CD4-positive, CD25-positive, alpha-beta regulatory T cell (primary cell): ENCODE measurements around the gene DYRK3. TPM values are rescaled to one million over a fixed set of nuclear protein-coding genes. Genes with fewer than 3 reads are reported as not detected.

Source experiments
- ATAC-seq, 2 donors: fragments of 150-1000 bp; cut with Tn5 transposase; one replicate each; pipeline ENCODE4 v1.10.0; 2021; ENCODE audit warnings: low read depth in 2 of 2, moderate number of reproducible peaks in 2 of 2, moderate library complexity in 1 of 2
- DNase-seq, 3 donors: peaks; one replicate each; pipeline versions ENCODE4 v3.0.0 to v3.0.0-alpha.2; 2012 to 2022; ENCODE audit warnings: mixed read lengths in 1 of 3
- H3K27ac ChIP-seq: one replicate; pipeline ENCODE4 v1.7.0; 2013; ENCODE audit warnings: mild to moderate bottlenecking, low read length; ENCODE audit not compliant: insufficient read depth, poor library complexity, severe bottlenecking
- H3K27me3 ChIP-seq: one replicate; pipeline ENCODE4 v1.7.0; 2013; ENCODE audit warnings: low read length; ENCODE audit not compliant: control insufficient read depth, insufficient read depth
- H3K36me3 ChIP-seq: one replicate; pipeline ENCODE4 v1.7.0; 2013; ENCODE audit warnings: mild to moderate bottlenecking, low read length, moderate library complexity; ENCODE audit not compliant: control insufficient read depth, insufficient read depth
- H3K4me1 ChIP-seq: 2 replicates; pipeline ENCODE4 v1.7.0; 2013; ENCODE audit warnings: mild to moderate bottlenecking, low read length; ENCODE audit not compliant: insufficient read depth, control insufficient read depth, poor library complexity, severe bottlenecking
- H3K4me3 ChIP-seq: one replicate; pipeline ENCODE4 v1.7.0; 2013; ENCODE audit warnings: low read depth, mild to moderate bottlenecking, low read length, moderate library complexity
- H3K9me3 ChIP-seq, 2 experiments: 1 replicate in 1 of 2; 2 replicates in 1 of 2; pipeline ENCODE4 v1.7.0; 2013; ENCODE audit warnings: low read length in 2 of 2, mild to moderate bottlenecking in 1 of 2, moderate library complexity in 1 of 2; ENCODE audit not compliant: control insufficient read depth in 2 of 2
- H3K27ac Mint-ChIP-seq, 3 donors: one replicate each; pipeline ENCODE4 v1.8.0; 2020 to 2022; ENCODE audit warnings: mild to moderate bottlenecking in 3 of 3, mixed read lengths in 3 of 3, moderate library complexity in 2 of 3
- H3K27me3 Mint-ChIP-seq: one replicate; pipeline ENCODE4 v1.8.0; 2022; ENCODE audit warnings: mild to moderate bottlenecking, mixed read lengths
- H3K36me3 Mint-ChIP-seq: one replicate; pipeline ENCODE4 v1.8.0; 2020; ENCODE audit warnings: mixed read lengths
- H3K4me1 Mint-ChIP-seq, 4 donors: one replicate each; pipeline ENCODE4 v1.8.0; 2020 to 2022; ENCODE audit warnings: mixed read lengths in 4 of 4, mild to moderate bottlenecking in 1 of 4
- H3K4me3 Mint-ChIP-seq, 4 donors: one replicate each; pipeline ENCODE4 v1.8.0; 2020 to 2022; ENCODE audit warnings: mild to moderate bottlenecking in 4 of 4, mixed read lengths in 4 of 4, moderate library complexity in 3 of 4
- H3K9me3 Mint-ChIP-seq, 7 donors: one replicate each; pipeline ENCODE4 v1.8.0; 2020 to 2022; ENCODE audit warnings: mixed read lengths in 7 of 7, mild to moderate bottlenecking in 3 of 7, moderate library complexity in 2 of 7
- polyA plus RNA-seq, 4 donors: library from polyadenylated mRNA; unstranded; fragments of 300-500 nt; fragmentation: Illumina TruSeq; gene quantifications; one replicate each; pipeline ENCODE4 v1.2.3, GENCODE V29; 2021
- total RNA-seq: library from RNA; stranded (reverse); gene quantifications from one replicate; pipeline ENCODE4 v1.2.3, GENCODE V29; 2022

DYRK3 gene
- total and polyA plus RNA-seq, 5 donors from 2014 or later = 0.32 to 0.67 TPM; not detected in 3

DNA sequence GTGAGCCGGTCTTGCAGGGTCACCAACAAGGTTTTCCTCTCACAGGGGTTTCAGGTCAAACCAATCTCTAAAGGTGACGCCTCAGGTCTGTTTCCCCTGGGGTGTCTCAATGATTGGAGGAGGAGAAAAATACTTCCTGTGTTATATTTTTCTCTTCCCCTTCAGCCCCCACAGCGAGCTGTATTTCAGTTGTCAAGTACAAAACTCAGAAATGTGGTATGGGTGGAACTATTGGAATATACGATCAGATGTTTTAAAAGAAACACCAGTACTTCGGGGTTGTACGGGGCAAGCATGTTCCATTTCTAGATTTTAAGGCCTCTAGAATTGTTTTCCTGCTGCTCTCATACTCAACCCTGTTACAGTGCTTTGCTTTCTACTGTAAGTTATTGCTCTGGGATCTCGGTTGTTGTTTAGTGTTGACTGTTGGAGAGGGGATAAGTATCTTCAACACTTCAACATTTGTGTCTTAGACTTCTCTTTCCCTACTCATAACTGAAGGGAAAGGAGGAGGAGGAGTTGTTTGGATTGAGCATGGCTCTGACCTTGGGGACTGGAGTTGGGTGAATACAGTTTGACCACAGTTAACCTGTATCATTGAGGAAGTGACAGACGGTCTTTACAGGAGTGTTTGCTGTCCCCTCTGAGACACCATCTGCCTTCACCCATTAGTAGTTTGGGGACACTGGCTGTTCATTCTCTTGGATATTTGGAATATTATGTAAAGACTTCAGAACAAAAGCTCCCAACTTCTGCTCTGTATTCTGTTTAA is 51.3 kb downstream of the DYRK3 start:
- H3K36me3 Mint-ChIP-seq = no peaks in the 10 kb centered on the region
- H3K27me3 Mint-ChIP-seq = peaks cover 5% of the 10 kb centered on the region
- peak in 1 of 2 donors; percentile 15 for ATAC-seq
- Histone ChIP-seq H3K9me3 (no peaks in the 10 kb centered on the region), H3K4me3 (peak overlapping the region; percentile 84), H3K36me3 (peaks cover 2% of the 10 kb centered on the region), H3K27ac (peak overlapping the region; percentile 83), H3K4me1 (peaks cover 35% of the 10 kb centered on the region), H3K27me3 (no peaks in the 10 kb centered on the region)
- peak overlapping the region; percentile 97 to 100 (median 100) for H3K4me3 Mint-ChIP-seq
- peaks cover 0 to 2% (median 0%) of the 10 kb centered on the region in 7 donors for H3K9me3 Mint-ChIP-seq
- peak overlapping the region; percentile 98 to 99 (median 99) for H3K27ac Mint-ChIP-seq
- DNase-seq = peak; percentile 11 to 73 (median 40)
- H3K4me1 Mint-ChIP-seq = peaks cover 17 to 58% (median 42%) of the 10 kb centered on the region in 4 donors

DNA sequence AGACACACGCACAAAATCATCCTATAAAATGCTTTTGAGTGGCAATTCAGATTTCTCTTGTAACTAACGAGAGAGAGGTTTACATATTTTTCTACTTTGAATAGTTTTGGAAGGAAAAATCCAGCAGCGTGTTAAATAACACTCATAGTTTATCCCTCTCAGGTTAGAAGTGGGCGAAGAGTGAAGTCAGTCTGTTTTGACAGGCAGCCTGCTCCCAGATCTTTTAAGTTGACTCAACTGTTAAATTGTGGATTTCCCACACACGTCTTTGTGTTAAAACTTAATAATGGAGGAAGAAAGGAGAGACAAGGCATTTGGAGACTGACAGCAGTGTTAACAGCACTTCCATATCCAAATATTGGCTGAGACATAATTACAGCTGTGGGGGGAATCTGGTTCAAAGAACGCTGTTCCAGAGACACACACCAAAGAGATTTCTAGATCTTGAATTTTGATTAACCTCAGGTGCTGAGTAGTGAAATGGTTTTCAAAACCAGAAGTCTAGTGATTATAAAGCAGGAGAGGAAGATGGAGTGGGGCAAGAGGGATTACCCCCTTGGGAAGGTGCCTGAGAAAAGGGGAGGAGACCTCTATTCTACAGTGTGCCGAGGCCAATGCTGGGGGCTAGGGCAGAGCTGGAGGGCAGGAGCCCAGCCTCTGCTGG is 52.0 kb downstream of the DYRK3 start:
- peaks cover 2% of the 10 kb centered on the region for H3K36me3 ChIP-seq
- DNase-seq = no peak
- ATAC-seq = no peak
- H3K27me3 ChIP-seq = no peaks in the 10 kb centered on the region
- Mint-ChIP-seq H3K4me1 (peaks cover 17 to 65% (median 49%) of the 10 kb centered on the region in 4 donors), H3K9me3 (peaks cover 0 to 2% (median 0%) of the 10 kb centered on the region in 7 donors), H3K27ac (peak overlapping the region in 2 of 3 donors; percentile 99), H3K27me3 (peaks cover 5% of the 10 kb centered on the region), H3K4me3 (peak overlapping the region; percentile 97 to 100 (median 100)), H3K36me3 (no peaks in the 10 kb centered on the region)
- H3K27ac ChIP-seq = peak overlapping the region; percentile 83
- H3K4me1 ChIP-seq = peaks cover 35% of the 10 kb centered on the region
- H3K9me3 ChIP-seq = no peaks in the 10 kb centered on the region
- peak overlapping the region; percentile 84 for H3K4me3 ChIP-seq

DNA sequence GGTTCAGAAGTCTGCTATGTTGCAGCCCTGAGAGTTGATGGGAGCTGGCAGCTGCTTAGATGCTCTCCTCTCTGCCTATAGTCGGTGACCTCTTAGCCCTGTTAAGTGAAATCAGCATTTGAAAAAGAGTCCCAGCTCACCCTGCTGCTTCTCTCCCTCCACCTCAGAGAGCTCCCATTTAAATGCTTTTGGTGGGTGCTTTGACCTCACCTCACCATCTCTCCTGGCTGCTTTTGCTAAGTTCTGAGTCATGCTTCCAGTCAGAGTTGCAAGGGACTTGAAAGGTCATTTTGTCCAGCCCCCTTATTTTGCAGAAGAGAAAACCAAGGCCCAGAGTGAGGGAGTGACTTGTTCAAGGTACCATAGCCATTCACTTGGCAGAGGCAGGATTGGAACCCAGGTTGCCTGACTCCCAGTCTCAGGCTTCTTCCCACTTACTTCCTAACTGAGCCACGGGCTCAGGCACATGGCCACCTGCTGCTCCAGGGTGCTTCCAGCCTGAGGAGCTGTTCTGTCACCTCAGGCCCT is 52.6 kb downstream of the DYRK3 start:
- peaks cover 4% of the 10 kb centered on the region for H3K27me3 Mint-ChIP-seq
- Histone ChIP-seq H3K9me3 (no peaks in the 10 kb centered on the region), H3K4me3 (peak overlapping the region; percentile 84), H3K27me3 (no peaks in the 10 kb centered on the region), H3K36me3 (peaks cover 2% of the 10 kb centered on the region), H3K27ac (no peak overlapping the region), H3K4me1 (peaks cover 35% of the 10 kb centered on the region)
- peak overlapping the region; percentile 48 to 100 (median 98) for H3K4me3 Mint-ChIP-seq
- H3K4me1 Mint-ChIP-seq = peaks cover 17 to 71% (median 55%) of the 10 kb centered on the region in 4 donors
- H3K36me3 Mint-ChIP-seq = peaks cover 2% of the 10 kb centered on the region
- peaks cover 0 to 2% (median 0%) of the 10 kb centered on the region in 7 donors for H3K9me3 Mint-ChIP-seq
- DNase-seq (no peak), ATAC-seq (no peak)
- H3K27ac Mint-ChIP-seq = no peak overlapping the region

DNA sequence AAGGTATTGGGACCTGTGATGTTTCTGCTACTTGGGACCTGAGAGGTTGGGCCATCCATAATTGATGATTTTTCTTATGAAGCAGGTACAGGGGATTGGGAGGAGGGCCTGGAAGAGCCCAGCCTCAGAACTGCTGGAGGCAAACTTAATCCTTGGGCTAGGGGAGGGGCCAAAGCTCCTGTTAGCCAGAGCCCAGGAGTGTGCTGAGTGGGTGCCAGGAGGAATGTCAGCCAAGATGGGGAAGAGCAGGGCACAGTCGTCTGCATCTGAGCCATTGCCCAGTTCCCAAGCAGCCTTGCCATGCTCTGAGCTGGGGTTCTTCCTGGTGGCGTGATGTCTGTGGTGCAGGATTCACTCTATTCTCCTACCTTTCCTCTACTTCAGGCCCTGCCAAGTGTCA is 55.2 kb downstream of the DYRK3 start:
- no peaks in the 10 kb centered on the region for H3K27me3 ChIP-seq
- peaks cover 27% of the 10 kb centered on the region for H3K4me1 ChIP-seq
- H3K27me3 Mint-ChIP-seq = no peaks in the 10 kb centered on the region
- H3K4me3 ChIP-seq = no peak overlapping the region
- peak overlapping the region in 1 of 4 donors; percentile 47 for H3K4me3 Mint-ChIP-seq
- H3K9me3 Mint-ChIP-seq = peaks cover 0 to 2% (median 0%) of the 10 kb centered on the region in 7 donors
- H3K9me3 ChIP-seq = no peaks in the 10 kb centered on the region
- H3K27ac Mint-ChIP-seq = peak overlapping the region in 1 of 3 donors; percentile 80
- peaks cover 16% of the 10 kb centered on the region for H3K36me3 ChIP-seq
- ATAC-seq = no peak
- no peak for DNase-seq
- H3K27ac ChIP-seq = no peak overlapping the region
- peaks cover 28 to 86% (median 67%) of the 10 kb centered on the region in 4 donors for H3K4me1 Mint-ChIP-seq
- peaks cover 15% of the 10 kb centered on the region for H3K36me3 Mint-ChIP-seq

DNA sequence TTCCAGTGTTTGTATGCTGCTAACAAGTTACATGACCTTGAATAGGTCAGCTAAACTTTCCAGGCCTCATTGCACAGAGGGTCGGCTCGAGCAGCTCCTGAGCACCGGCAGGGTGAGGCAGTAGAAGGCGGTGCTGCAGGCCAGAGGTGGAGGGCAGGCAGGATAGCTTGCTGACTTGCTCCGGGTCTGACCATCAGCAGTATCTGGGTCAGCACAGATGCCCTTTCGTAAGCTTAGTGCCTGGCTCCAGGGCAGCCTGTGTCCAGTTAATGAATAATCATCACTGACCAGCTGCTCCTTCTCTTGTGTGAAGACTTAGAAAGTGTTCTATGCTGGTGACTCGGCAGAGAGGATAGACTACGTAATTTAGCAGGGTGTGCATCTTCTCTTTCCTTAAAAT is 56.3 kb downstream of the DYRK3 start:
- Histone ChIP-seq H3K36me3 (peaks cover 19% of the 10 kb centered on the region), H3K27me3 (no peaks in the 10 kb centered on the region), H3K4me3 (no peak overlapping the region), H3K4me1 (peaks cover 18% of the 10 kb centered on the region), H3K9me3 (no peaks in the 10 kb centered on the region), H3K27ac (no peak overlapping the region)
- ATAC-seq (no peak), DNase-seq (no peak)
- H3K36me3 Mint-ChIP-seq = peaks cover 24% of the 10 kb centered on the region
- H3K4me3 Mint-ChIP-seq = peak overlapping the region in 2 of 4 donors; percentile 51 to 83
- H3K27ac Mint-ChIP-seq = no peak overlapping the region
- H3K4me1 Mint-ChIP-seq = peaks cover 34 to 93% (median 73%) of the 10 kb centered on the region in 4 donors
- peaks cover 0 to 2% (median 0%) of the 10 kb centered on the region in 7 donors for H3K9me3 Mint-ChIP-seq
- H3K27me3 Mint-ChIP-seq = no peaks in the 10 kb centered on the region

DNA sequence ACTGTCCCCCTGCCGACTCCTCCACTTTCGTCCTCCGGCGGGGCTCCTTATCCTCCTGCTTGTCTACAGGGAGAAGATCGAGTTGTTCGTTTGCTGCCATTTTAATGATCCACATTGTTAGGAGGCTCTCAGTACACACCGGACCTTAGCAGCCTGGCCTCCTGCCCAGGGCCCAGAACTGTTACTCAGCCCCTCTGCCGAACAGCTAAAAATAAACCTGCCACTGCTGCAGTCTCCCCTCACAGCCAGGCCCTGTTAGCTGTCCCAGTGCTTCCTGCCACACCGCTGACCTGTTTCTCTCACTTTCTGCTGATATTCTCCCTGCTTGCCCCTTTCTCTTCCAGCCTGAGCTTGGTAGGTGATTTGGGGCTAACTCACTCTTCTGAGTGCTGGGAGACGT is 57.7 kb downstream of the DYRK3 start:
- peaks cover 36% of the 10 kb centered on the region for H3K36me3 Mint-ChIP-seq
- Histone ChIP-seq H3K4me3 (no peak overlapping the region), H3K9me3 (no peaks in the 10 kb centered on the region), H3K4me1 (peaks cover 9% of the 10 kb centered on the region), H3K27me3 (no peaks in the 10 kb centered on the region), H3K36me3 (peaks cover 30% of the 10 kb centered on the region), H3K27ac (no peak overlapping the region)
- no peaks in the 10 kb centered on the region for H3K27me3 Mint-ChIP-seq
- H3K27ac Mint-ChIP-seq = peak overlapping the region in 1 of 3 donors; percentile 70
- peaks cover 24 to 93% (median 69%) of the 10 kb centered on the region in 4 donors for H3K4me1 Mint-ChIP-seq
- DNase-seq (no peak), ATAC-seq (no peak)
- peaks cover 0 to 2% (median 0%) of the 10 kb centered on the region in 7 donors for H3K9me3 Mint-ChIP-seq
- H3K4me3 Mint-ChIP-seq = peak overlapping the region in 2 of 4 donors; percentile 36 to 61

DNA sequence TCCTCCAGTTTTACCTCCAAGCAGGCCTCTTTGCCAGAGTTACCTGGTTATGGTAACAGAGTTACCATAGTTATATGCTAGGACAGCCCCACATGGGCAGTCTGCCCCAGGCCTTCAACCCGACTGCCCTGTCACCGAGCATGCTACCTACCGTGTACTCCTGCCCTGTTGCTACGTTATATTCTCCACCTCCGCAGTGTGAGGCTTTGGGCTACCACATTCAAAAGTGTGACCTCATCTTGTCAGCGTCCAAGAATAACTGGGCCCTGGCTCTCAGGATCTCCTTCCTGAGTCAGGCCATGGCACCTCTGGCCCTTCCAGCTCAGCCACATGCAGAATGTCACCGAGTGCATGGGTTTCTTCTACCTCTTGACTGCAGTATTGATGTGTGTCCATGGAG is 58.3 kb downstream of the DYRK3 start:
- Mint-ChIP-seq H3K27ac (peak overlapping the region in 2 of 3 donors; percentile 12 to 70), H3K4me1 (peaks cover 24 to 95% (median 69%) of the 10 kb centered on the region in 4 donors), H3K4me3 (no peak overlapping the region), H3K27me3 (no peaks in the 10 kb centered on the region), H3K36me3 (peaks cover 37% of the 10 kb centered on the region), H3K9me3 (peaks cover 0 to 2% (median 0%) of the 10 kb centered on the region in 7 donors)
- Histone ChIP-seq H3K27me3 (no peaks in the 10 kb centered on the region), H3K9me3 (no peaks in the 10 kb centered on the region), H3K4me1 (peaks cover 9% of the 10 kb centered on the region), H3K36me3 (peaks cover 31% of the 10 kb centered on the region), H3K4me3 (no peak overlapping the region), H3K27ac (no peak overlapping the region)
- DNase-seq (no peak), ATAC-seq (no peak)
